ENCODE measurements around the gene PSME3IP1.

GRCh38 chr16:57144027-57144426 lies 41.8 kb downstream of the PSME3IP1 start:
- TF ChIP-seq CTCF (IDR thresholded peaks at IDR 0.05), result no peak
- no peak for TF ChIP-seq ZFX (IDR thresholded peaks at IDR 0.05; ENCODE audit: borderline replicate concordance)
